ENCODE data around the gene TSG101.
A peak's percentile ranks its signal among the peaks of the same experiment; 100 is the strongest.

The TSG101 gene, protein sequence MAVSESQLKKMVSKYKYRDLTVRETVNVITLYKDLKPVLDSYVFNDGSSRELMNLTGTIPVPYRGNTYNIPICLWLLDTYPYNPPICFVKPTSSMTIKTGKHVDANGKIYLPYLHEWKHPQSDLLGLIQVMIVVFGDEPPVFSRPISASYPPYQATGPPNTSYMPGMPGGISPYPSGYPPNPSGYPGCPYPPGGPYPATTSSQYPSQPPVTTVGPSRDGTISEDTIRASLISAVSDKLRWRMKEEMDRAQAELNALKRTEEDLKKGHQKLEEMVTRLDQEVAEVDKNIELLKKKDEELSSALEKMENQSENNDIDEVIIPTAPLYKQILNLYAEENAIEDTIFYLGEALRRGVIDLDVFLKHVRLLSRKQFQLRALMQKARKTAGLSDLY

GRCh38 chr11:18526521-18527296, at the start of gene TSG101:
Gene TSG101 (minus strand): TSS chr11:18526942. CDS start chr11:18526816, 126 bp downstream.
- DNase-seq (ENCODE audit: low read depth, low spot score), result peak; percentile 91

DNA sequence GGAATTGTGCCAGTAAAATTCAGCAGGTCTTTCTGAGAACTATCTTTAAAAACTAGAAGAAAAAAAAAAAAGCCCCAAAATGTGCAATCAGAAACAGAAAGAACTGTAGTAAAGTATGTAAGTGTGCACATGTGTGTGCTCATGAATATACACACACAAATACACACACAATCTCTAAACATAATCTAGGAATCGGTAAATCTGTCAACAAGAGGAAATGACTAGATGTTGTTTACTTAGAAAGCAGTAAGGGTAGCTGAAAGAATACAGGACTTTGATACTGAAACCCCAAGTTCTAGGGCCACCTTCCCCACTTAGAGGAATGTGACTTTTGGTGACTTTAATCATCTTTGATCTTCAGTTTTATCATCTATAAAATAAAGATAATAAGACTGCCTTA, 48.6 kb upstream of the TSG101 start:
- DNase-seq (ENCODE audit: low read depth, low spot score), result no peak

- DNase-seq (ENCODE audit: low read depth, low spot score), result no peak
Observed at GRCh38 chr11:18567081-18567480, 40.3 kb upstream of the TSG101 start.

DNA sequence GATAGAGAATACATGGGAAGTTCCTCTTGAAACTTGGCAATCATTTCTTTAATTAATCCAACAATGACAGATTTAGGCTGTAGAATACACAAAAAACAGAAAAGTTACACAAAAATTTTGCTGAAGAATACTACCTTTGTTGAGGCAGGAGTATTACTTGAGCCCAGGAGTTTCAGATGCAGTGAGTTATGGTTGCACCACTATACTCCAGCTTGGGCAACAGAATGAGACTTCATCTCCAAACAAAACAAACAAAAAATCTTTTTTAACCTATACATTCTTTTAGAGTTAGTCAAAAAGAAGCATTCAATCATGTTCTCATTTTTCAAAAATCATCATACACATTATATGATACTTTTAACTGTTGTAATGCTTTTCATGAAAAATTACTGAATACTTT, 39.7 kb upstream of the TSG101 start:
- no peak for DNase-seq (ENCODE audit: low read depth, low spot score)

DNA sequence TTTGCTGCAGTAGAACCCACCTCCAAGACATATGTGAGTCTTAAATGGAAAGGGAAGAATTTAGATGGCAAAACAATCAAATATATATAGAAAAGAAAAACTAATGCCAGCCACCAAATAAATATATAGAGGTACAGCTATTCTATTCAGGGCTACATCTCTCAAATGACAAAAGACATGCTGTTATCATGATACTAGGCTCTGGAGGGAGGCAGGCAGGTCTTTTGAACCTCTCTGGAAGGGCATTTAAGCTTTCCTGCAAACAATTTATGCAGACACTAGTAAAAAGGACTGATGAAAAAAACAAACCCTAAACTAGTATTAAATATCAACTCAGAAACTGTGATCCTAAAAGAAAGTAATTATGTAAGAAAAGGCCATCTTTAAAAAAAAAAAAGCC, 37.4 kb upstream of the TSG101 start:
- DNase-seq (ENCODE audit: low read depth, low spot score), result no peak

- DNase-seq (ENCODE audit: low read depth, low spot score), result no peak
Observed at GRCh38 chr11:18563090-18563730, 36.5 kb upstream of the TSG101 start.

DNA sequence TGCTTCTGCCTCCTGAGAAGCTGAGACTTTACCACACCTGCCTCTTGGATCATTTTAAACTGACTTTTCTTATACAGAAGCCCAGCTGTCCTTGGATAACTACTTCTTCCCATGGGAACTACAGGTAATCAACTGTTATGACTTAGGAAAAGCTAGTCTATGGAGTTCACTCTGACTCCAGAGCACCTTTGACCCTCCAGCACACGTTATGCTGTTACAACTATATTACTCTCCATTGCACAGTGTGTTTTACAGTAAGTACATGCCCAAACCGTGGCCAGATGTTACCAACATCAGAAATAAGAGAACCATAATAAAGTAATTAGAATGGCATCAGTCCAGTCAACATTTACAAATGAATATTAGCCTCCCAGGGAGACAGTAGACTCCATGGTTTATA, 21.3 kb upstream of the TSG101 start:
- DNase-seq (ENCODE audit: low read depth, low spot score), result no peak

GRCh38 chr11:18540207-18541009, 13.7 kb upstream of the TSG101 start:
- DNase-seq (ENCODE audit: low read depth, low spot score), result no peak

GRCh38 chr11:18536209-18536608, 9.5 kb upstream of the TSG101 start:
- DNase-seq (ENCODE audit: low read depth, low spot score), result no peak

GRCh38 chr11:18534245-18534644, 7.5 kb upstream of the TSG101 start:
- no peak for DNase-seq (ENCODE audit: low read depth, low spot score)

DNA sequence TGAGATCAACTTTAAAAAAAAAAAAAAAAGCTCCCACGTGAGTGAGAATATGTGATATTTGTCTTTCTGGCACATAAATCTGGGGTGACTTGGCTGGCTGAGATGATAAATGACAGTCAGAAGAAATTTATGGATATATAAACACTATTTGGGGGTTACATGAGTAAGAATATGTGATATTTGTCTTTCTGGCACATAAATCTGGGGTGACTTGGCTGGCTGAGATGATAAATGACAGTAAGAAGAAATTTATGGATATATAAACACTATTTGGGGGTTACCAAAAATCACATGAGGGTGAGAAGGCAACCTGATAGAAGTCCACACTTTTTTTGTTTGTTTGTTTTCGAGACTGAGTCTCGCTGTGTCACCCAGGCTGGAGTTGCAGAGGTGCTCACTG, 6.6 kb upstream of the TSG101 start:
- DNase-seq (ENCODE audit: low read depth, low spot score), result no peak

DNA sequence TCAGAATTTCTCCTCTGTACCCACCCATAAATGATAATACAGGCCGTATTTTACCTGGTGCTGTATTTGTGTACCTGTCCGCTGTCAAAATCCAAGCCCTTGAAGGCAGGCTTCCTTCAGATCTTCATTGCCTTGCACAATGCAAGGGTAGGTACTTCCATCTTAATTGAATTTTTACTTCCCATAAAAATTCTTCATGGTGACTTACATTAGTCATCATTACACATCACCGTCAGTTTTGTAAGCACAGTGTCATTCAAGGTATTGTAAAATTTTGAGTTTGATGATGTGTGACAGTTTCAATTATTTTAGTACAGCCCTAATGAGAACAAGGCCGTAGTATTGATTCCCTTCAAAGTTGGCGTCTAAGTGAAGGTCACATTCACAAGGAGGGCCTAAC, 770 bp upstream of the TSG101 start:
- DNase-seq (ENCODE audit: low read depth, low spot score), result no peak

DNA sequence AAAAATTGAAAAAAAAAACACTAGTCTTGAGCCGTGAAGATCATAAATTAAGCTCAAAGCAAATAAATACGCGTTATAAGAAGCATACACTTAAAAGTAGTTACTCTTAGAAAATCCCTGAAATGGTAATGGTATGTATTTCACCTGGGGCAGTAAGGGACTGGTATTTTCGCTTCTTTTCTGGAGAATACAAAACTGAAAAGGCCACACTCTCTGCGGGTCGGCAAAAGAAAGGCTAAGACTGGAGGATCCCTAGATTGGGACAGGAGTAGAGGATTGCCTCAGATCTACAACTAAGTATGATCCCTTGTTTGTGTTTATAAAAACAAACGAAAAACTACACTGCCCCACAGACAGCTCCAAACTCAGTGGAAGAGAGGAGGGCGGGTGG, 617 bp downstream of the TSG101 start:
- DNase-seq (ENCODE audit: low read depth, low spot score), result no peak

DNA sequence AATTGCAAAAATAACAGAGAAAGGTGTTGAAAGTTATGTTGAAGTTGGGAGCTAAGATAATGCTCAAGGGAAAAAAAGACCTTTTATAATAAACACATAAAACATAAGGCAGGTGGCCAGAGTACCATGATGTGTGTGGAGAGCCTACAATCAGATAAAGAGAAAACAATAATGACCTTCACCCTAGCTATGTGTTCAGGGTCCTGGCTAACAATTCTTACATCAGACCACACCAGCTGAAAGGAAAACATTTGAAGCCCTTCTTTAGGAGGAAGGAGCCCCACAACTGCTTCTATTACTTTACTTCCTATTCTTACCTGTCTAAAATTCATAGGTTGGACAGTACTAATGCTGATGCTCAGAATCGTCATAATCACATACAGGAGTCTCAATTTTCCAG, 2.5 kb downstream of the TSG101 start:
- no peak for DNase-seq (ENCODE audit: low read depth, low spot score)

- DNase-seq (ENCODE audit: low read depth, low spot score), result no peak
Observed at GRCh38 chr11:18523084-18523483, 3.7 kb downstream of the TSG101 start.

GRCh38 chr11:18522388-18522787, 4.4 kb downstream of the TSG101 start:
- DNase-seq (ENCODE audit: low read depth, low spot score), result no peak

DNA sequence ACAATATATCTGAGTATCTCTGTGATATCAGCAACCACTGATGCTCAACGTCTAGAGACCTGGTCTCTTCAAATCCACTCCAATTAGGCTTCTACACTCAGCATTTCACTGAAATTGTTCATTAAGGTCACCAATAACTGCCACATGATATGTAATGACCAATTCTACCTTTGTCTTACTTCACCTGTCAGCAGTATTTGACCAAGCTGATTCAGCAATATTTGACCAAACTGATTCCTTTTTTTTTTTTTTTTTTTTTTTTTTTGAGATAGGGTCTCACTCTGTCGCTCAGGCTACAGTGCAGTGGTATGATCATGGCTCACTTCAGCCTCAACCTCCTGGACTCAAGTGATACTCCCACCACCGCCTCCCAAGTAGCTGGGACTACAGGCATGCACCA, 5.6 kb downstream of the TSG101 start:
- DNase-seq (ENCODE audit: low read depth, low spot score), result no peak

DNA sequence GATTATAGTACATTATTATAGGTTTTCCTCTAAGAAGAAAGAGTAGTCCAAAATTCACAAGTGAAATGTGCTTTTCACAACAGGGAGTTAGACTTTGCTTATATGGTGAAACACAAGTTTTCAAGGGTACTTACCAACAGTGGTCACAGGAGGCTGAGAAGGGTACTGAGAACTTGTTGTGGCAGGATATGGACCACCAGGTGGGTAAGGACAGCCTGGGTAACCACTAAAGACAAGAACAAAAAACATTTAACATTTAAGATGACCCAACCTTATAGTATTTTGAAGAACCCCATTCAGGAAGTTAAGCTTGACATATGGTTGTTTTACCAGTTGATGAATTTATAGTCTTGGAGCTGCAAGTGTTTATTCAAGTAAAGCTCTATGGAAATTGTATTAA, 24.4 kb downstream of the TSG101 start:
- DNase-seq (ENCODE audit: low read depth, low spot score), result no peak

DNA sequence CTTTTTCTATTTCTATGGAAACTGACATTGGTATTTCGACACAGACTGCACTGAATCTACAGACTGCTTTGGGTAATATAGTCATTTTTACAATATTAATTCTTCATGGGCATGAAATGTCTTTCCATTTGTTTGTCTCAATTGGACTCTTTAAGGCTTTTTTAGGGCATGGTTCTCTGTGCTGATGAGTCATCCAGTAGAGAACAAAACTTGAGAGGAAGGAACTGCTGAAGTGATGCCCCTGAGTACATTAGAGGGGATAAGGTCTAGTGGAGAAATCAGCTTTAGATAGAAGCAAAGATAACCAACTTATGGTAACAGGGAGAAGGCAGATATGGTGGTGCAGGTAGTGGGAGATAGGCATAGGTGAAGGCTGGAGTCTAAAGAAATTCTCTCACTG, 25.1 kb downstream of the TSG101 start:
- DNase-seq (ENCODE audit: low read depth, low spot score), result no peak

DNA sequence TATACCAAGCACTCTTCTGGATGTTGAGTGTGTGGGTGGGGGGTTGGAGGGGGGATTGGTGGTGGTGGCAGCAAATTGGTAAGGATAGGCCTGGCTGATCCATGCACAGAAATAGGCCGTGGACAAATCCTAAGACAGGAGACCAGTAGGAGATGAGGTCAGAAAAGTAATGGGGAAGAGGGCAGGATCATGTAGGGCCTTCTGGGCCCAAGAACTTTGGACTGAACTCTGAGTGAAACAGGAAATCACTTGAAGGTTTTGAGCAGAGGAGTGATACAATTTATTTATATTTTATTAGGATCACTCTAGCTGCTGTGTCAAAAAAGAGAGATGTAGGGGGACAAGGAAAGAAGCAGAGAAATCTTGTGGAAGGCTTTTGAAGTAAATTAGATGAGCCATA, 28.7 kb downstream of the TSG101 start:
- no peak for DNase-seq (ENCODE audit: low read depth, low spot score)

DNA sequence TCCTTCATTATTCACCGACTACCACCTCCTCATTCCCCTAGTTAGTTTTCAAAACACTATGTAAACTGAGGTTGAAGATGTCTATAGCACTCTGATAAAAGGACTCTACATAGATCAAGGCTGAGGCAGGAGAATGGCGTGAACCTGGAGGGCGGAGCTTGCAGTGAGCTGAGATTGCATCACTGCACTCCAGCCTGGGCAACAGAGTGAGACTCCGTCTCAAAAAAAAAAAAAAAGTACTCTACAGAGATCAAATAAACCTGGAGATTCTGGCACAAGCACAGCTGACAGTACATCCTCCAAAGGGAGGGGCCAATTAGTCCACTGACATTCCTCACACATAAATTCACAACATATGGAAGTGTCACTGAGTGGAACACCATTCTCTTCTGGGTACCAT, 31.0 kb downstream of the TSG101 start:
- no peak for DNase-seq (ENCODE audit: low read depth, low spot score)

DNA sequence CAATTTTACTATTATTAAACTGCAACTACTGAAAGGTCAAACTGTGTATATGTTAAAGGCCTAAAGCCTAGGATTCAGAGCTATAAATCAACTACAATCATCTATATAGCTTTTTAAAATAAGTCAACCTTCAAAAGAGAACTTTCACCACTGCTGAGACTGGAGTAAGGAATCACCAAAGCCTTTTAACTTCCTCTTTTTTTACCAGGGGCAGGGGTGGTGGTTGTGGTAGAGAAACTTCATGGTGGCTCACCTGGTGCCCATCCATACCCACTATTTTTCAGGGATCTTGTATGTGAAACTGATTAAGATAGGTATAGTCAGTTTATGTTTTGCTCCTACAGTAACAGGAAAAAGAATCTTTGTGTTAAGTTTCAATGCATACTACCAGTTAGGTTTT, 31.5 kb downstream of the TSG101 start:
- no peak for DNase-seq (ENCODE audit: low read depth, low spot score)
